Spleen (tissue), 11 donors: ENCODE measurements around the gene RBM4B. TPM values are rescaled to one million over a fixed set of nuclear protein-coding genes. Genes with fewer than 3 reads are reported as not detected.
A peak's percentile ranks its signal among the peaks of the same experiment; 100 is the strongest.

Experiments
- DNase-seq: peaks from one replicate; pipeline ENCODE4 v3.0.0-alpha.2; 2020
- H3K27ac ChIP-seq, 8 donors: fragments of 200-600 bp; sonication (generic) in 7 of 8; 1 replicate in 4 of 8; 2 replicates in 4 of 8; pipeline versions ENCODE4 v1.5.0 to v1.8.0; 2016 to 2021; ENCODE audit warnings: inconsistent platforms in 4 of 8, mild to moderate bottlenecking in 4 of 8, moderate library complexity in 1 of 8
- H3K27me3 ChIP-seq, 7 donors: fragments of 200-600 bp; sonication (generic) in 6 of 7; replicated peaks in 1 of 7; 1 replicate in 4 of 7; 2 replicates in 3 of 7; pipeline versions ENCODE4 v1.5.0 to v1.8.0; 2016 to 2021; ENCODE audit warnings: inconsistent platforms in 3 of 7, mild to moderate bottlenecking in 1 of 7
- H3K36me3 ChIP-seq, 6 donors: fragments of 200-600 bp; sonication (generic) in 5 of 6; 1 replicate in 4 of 6; 2 replicates in 2 of 6; pipeline versions ENCODE4 v1.5.0 to v1.8.0; 2016 to 2021; ENCODE audit warnings: inconsistent platforms in 2 of 6
- H3K4me1 ChIP-seq, 6 donors: fragments of 200-600 bp; sonication (generic) in 5 of 6; 1 replicate in 3 of 6; 2 replicates in 3 of 6; pipeline versions ENCODE4 v1.5.0 to v1.8.0; 2016 to 2021; ENCODE audit warnings: inconsistent platforms in 3 of 6
- H3K4me3 ChIP-seq, 8 donors: fragments of 200-600 bp; sonication (generic) in 7 of 8; 1 replicate in 4 of 8; 2 replicates in 4 of 8; pipeline versions ENCODE4 v1.5.0 to v1.8.0; 2016 to 2021; ENCODE audit warnings: inconsistent platforms in 4 of 8, mild to moderate bottlenecking in 4 of 8, moderate library complexity in 2 of 8
- H3K9me3 ChIP-seq, 8 donors: fragments of 200-600 bp; sonication (generic) in 7 of 8; 1 replicate in 4 of 8; 2 replicates in 4 of 8; pipeline versions ENCODE4 v1.5.0 to v1.8.0; 2016 to 2021; ENCODE audit warnings: inconsistent platforms in 4 of 8
- CTCF ChIP-seq, 11 experiments: fragments of 200-600 bp in 7 of 11; fragments of 450-650 bp in 4 of 11; sonication (generic) in 4 of 11; IDR thresholded peaks in 8 of 11; conservative IDR thresholded peaks in 3 of 11; 1 replicate in 7 of 11; 2 replicates in 4 of 11; pipeline versions ENCODE4 v1.4.0 to v1.8.0; 2016 to 2021; ENCODE audit warnings: antibody characterized with exemption in 11 of 11, inconsistent platforms in 4 of 11, mild to moderate bottlenecking in 1 of 11
- POLR2A ChIP-seq, 3 donors: fragments of 450-650 bp; IDR thresholded peaks; one replicate each; pipeline ENCODE4 v1.5.1; 2017; ENCODE audit warnings: antibody characterized with exemption in 3 of 3, mild to moderate bottlenecking in 1 of 3
- POLR2AphosphoS5 ChIP-seq, 3 donors: sonication (generic); formaldehyde crosslinking; IDR thresholded peaks; one replicate each; pipeline ENCODE4 v1.5.1; 2017; ENCODE audit warnings: antibody characterized with exemption in 3 of 3
- WGBS, 5 donors: extraction: QIAGEN DNeasy Blood & Tissue Kit in 3 of 5; methylation state at CpG; one replicate each; pipeline versions ENCODE4 v1.1.5 to v1.1.7; 2013 to 2018; 5-methylcytosine and 5-hydroxymethylcytosine counted together
- intact Hi-C: fragments of 100-400 bp; cut with DNase I; formaldehyde crosslinking; loops from one replicate; pipeline ENCODE4 v1.15.0; 2023; ENCODE audit warnings: low total_unique reads
- polyA plus RNA-seq, 3 donors: library from polyadenylated mRNA; stranded (reverse); fragments of 200-250 nt; gene quantifications; one replicate each; pipeline ENCODE4 v1.2.1, GENCODE V29; 2013
- total RNA-seq, 7 donors: library from RNA; depleted of rRNA in 3 of 7; stranded (reverse); fragments of >200 nt in 3 of 7; fragmentation: NEBNext Ultra II Directional in 4 of 7; extraction: Animal tissue kit (Norgen Biotek cat#: 25700) in 4 of 7; gene quantifications; one replicate each; pipeline versions ENCODE4 v1.1.0 to v1.2.1, GENCODE V29; 2016 to 2021
- donor health status: healthy with polysubstance abuse.
- donor health status: DM: no; HTN: no; CAD: no; lungs with moderate emphysema.
- donor health status: DM: no; HTN: no; CAD: no.
- donor health status: Bipolar disorder and iron deficiency.
- donor health status: healthy.
- donor health status: DM: no; HTN: no; CAD: no.
- donor health status: DM: yes; HTN: yes; CAD: no.

RBM4B gene
- total and polyA plus RNA-seq, 10 donors = 14.8 to 23.0 (median 18.3) TPM

- H3K4me3 ChIP-seq = peak overlapping the region in 1 of 8 donors; percentile 81
- 80 to 89% (median 84%) methylated on average over 2 of the region's 2 CpGs for WGBS, 5 donors
- intact Hi-C loops = loop anchor here (5.0 kb wide), 1 partner anchor 268 kb away; no protein-coding TSS in a partner anchor
- H3K9me3 ChIP-seq = no peaks in the 10 kb centered on the region
- DNase-seq = no peak
- peaks cover 0 to 14% (median 0%) of the 10 kb centered on the region in 6 donors for H3K36me3 ChIP-seq
- no peaks in the 10 kb centered on the region for H3K27me3 ChIP-seq
- TF ChIP-seq CTCF (IDR thresholded peaks at IDR 0.05 in 8 of 11, conservative IDR thresholded peaks at IDR 0.05 in 3 of 11) = no peak
- TF ChIP-seq POLR2A (IDR thresholded peaks at IDR 0.05) = no peak
- no peak for TF ChIP-seq POLR2AphosphoS5 (IDR thresholded peaks at IDR 0.05)
- no peak overlapping the region for H3K27ac ChIP-seq
- peaks cover 35 to 83% (median 50%) of the 10 kb centered on the region in 6 donors for H3K4me1 ChIP-seq
Observed at GRCh38 chr11:66674964-66675602, 2.6 kb downstream of the RBM4B start.

GRCh38 chr11:66670816-66671215 lies 6.9 kb downstream of the RBM4B start:
- Histone ChIP-seq H3K36me3 (peaks cover 0 to 57% (median 27%) of the 10 kb centered on the region in 6 donors), H3K27me3 (no peaks in the 10 kb centered on the region), H3K27ac (no peak overlapping the region), H3K4me1 (peaks cover 19 to 86% (median 33%) of the 10 kb centered on the region in 6 donors), H3K9me3 (no peaks in the 10 kb centered on the region), H3K4me3 (no peak overlapping the region)
- TF ChIP-seq CTCF (IDR thresholded peaks at IDR 0.05 in 8 of 11, conservative IDR thresholded peaks at IDR 0.05 in 3 of 11) = no peak
- TF ChIP-seq POLR2AphosphoS5 (IDR thresholded peaks at IDR 0.05) = peak in 1 of 3 donors; percentile 12
- TF ChIP-seq POLR2A (IDR thresholded peaks at IDR 0.05) = no peak
- no peak for DNase-seq
- WGBS, 5 donors = 78 to 86% (median 84%) methylated on average over 5 of the region's 5 CpGs
- intact Hi-C loops = no loop called here

- H3K27ac ChIP-seq = no peak overlapping the region
- peaks cover 0 to 100% (median 56%) of the 10 kb centered on the region in 6 donors for H3K36me3 ChIP-seq
- H3K27me3 ChIP-seq = no peaks in the 10 kb centered on the region
- TF ChIP-seq POLR2AphosphoS5 (IDR thresholded peaks at IDR 0.05) (peak in 1 of 3 donors; percentile 8), CTCF (IDR thresholded peaks at IDR 0.05 in 8 of 11, conservative IDR thresholded peaks at IDR 0.05 in 3 of 11) (no peak)
- H3K4me3 ChIP-seq = no peak overlapping the region
- H3K4me1 ChIP-seq = peaks cover 0 to 53% (median 19%) of the 10 kb centered on the region in 6 donors
- DNase-seq = no peak
- intact Hi-C loops = no loop called here
- WGBS, 5 donors = 93 to 96% (median 95%) methylated on average over 11 of the region's 11 CpGs
- H3K9me3 ChIP-seq = no peaks in the 10 kb centered on the region
Observed at GRCh38 chr11:66665369-66665768, 12.3 kb downstream of the RBM4B start.

- peaks cover 0 to 98% (median 54%) of the 10 kb centered on the region in 6 donors for H3K36me3 ChIP-seq
- intact Hi-C loops = no loop called here
- peaks cover 0 to 67% (median 32%) of the 10 kb centered on the region in 6 donors for H3K4me1 ChIP-seq
- H3K27ac ChIP-seq = no peak overlapping the region
- no peaks in the 10 kb centered on the region for H3K27me3 ChIP-seq
- DNase-seq = no peak
- H3K4me3 ChIP-seq = no peak overlapping the region
- 84 to 100% (median 92%) methylated on average over 1 of the region's 1 CpG for WGBS, 5 donors
- TF ChIP-seq CTCF (IDR thresholded peaks at IDR 0.05 in 8 of 11, conservative IDR thresholded peaks at IDR 0.05 in 3 of 11) (no peak), POLR2AphosphoS5 (IDR thresholded peaks at IDR 0.05) (no peak), POLR2A (IDR thresholded peaks at IDR 0.05) (no peak)
- H3K9me3 ChIP-seq = no peaks in the 10 kb centered on the region
Observed at GRCh38 chr11:66663741-66664296, 13.9 kb downstream of the RBM4B start.
